HepG2 (cell line): ENCODE data around the gene NOVA2. TPM values are rescaled to one million over a fixed set of nuclear protein-coding genes. Genes with fewer than 3 reads are reported as not detected.

Experiments
- CEBPB ChIP-seq: IDR thresholded peaks from 2 replicates; pipeline ENCODE4 v1.6.1; 2011; ENCODE audit warnings: low read depth, low read length, improper control_type of control experiment, borderline replicate concordance
- DNMT3B ChIP-seq: conservative IDR thresholded peaks from 2 replicates; pipeline ENCODE4 v1.6.1; 2016; ENCODE audit warnings: missing biosample characterization, control low read depth
- GABPB1 ChIP-seq: IDR thresholded peaks from 2 replicates; pipeline ENCODE4 v1.6.1; 2016; ENCODE audit warnings: mild to moderate bottlenecking, missing genetic modification reagents, moderate library complexity, missing compliant biosample characterization
- HNF4A ChIP-seq: sonication (generic); formaldehyde crosslinking; IDR thresholded peaks from 2 replicates; pipeline ENCODE4 v1.4.0; 2020; ENCODE audit warnings: missing genetic modification reagents
- JDP2 ChIP-seq: sonication (generic); formaldehyde crosslinking; IDR thresholded peaks from 2 replicates; pipeline ENCODE4 v1.8.1; 2022; ENCODE audit warnings: missing genetic modification reagents, borderline replicate concordance
- NFKB2 ChIP-seq: sonication (generic); formaldehyde crosslinking; IDR thresholded peaks from 2 replicates; pipeline ENCODE4 v1.4.0; 2020; ENCODE audit warnings: missing genetic modification reagents, borderline replicate concordance
- PTBP1 ChIP-seq: fragments of 200-400 bp; formaldehyde crosslinking; IDR thresholded peaks from 2 replicates; pipeline ENCODE4 v1.6.1; 2018; ENCODE audit warnings: low read length, low read depth; ENCODE audit not compliant: poor library complexity, severe bottlenecking
- REPIN1 ChIP-seq: sonication (generic); formaldehyde crosslinking; IDR thresholded peaks from 2 replicates; pipeline ENCODE4 v1.8.0; 2022; ENCODE audit warnings: missing genetic modification reagents, low read depth, mild to moderate bottlenecking, borderline replicate concordance
- YEATS2 ChIP-seq: sonication (generic); formaldehyde crosslinking; IDR thresholded peaks from 2 replicates; pipeline ENCODE4 v1.4.0; 2020; ENCODE audit warnings: missing genetic modification reagents, borderline replicate concordance
- ZNF124 ChIP-seq: sonication (generic); formaldehyde crosslinking; IDR thresholded peaks from 2 replicates; pipeline ENCODE4 v1.4.0; 2020; ENCODE audit warnings: missing genetic modification reagents
- ZNF354B ChIP-seq: sonication (generic); formaldehyde crosslinking; IDR thresholded peaks from 2 replicates; pipeline ENCODE4 v1.8.0; 2022; ENCODE audit warnings: mild to moderate bottlenecking, missing genetic modification reagents
- ZNF441 ChIP-seq: sonication (generic); formaldehyde crosslinking; IDR thresholded peaks from 2 replicates; pipeline ENCODE4 v1.7.0; 2021; ENCODE audit warnings: missing genetic modification reagents, borderline replicate concordance
- ZNF570 ChIP-seq: sonication (generic); formaldehyde crosslinking; IDR thresholded peaks from 2 replicates; pipeline ENCODE4 v1.4.0; 2020; ENCODE audit warnings: mild to moderate bottlenecking, missing genetic modification reagents, borderline replicate concordance
- ZNF709 ChIP-seq: sonication (generic); formaldehyde crosslinking; IDR thresholded peaks from 2 replicates; pipeline ENCODE4 v1.5.0; 2020; ENCODE audit warnings: mild to moderate bottlenecking, missing genetic modification reagents
- ZSCAN12 ChIP-seq: sonication (generic); formaldehyde crosslinking; IDR thresholded peaks from 2 replicates; pipeline ENCODE4 v1.9.0; 2021; ENCODE audit warnings: mild to moderate bottlenecking, missing genetic modification reagents
- polyA plus RNA-seq, 8 experiments: library from polyadenylated mRNA; depleted of rRNA in 3 of 8; stranded (reverse) in 7 of 8; unstranded in 1 of 8; fragments of >200 nt; fragmentation: Illumina TruSeq in 4 of 8; extraction: Trizol in 4 of 8; gene quantifications; 2 replicates each; pipeline versions ENCODE4 v1.2.1 to v1.2.3, GENCODE V29; 2011 to 2016; ENCODE audit warnings: low read depth in 4 of 8, missing spikeins in 1 of 8, mixed read lengths in 1 of 8; ENCODE audit not compliant: insufficient read depth in 1 of 8
- total RNA-seq, 5 experiments: library from RNA; depleted of rRNA; stranded (reverse); fragments of >200 nt; fragmentation: Illumina TruSeq; extraction: Trizol; gene quantifications; 2 replicates each; pipeline ENCODE4 v1.2.3, GENCODE V29; 2016; ENCODE audit warnings: low read depth in 1 of 5
- TF ChIP-seq, protein P1 (sequence below): sonication (generic); formaldehyde crosslinking; IDR thresholded peaks from 2 replicates; pipeline ENCODE4 v1.8.1; 2023; ENCODE audit warnings: missing genetic modification reagents, mild to moderate bottlenecking, borderline replicate concordance
- TF ChIP-seq, protein P2 (sequence below): IDR thresholded peaks from 2 replicates; pipeline ENCODE4 v1.6.1; 2016; ENCODE audit warnings: low read depth, control low read depth
- TF ChIP-seq, protein P3 (sequence below): sonication (generic); formaldehyde crosslinking; IDR thresholded peaks from 2 replicates; pipeline ENCODE4 v1.5.0; 2020; ENCODE audit warnings: missing genetic modification reagents
- TF ChIP-seq, protein P4 (sequence below): sonication (generic); formaldehyde crosslinking; IDR thresholded peaks from 2 replicates; pipeline ENCODE4 v1.4.0; 2020; ENCODE audit warnings: missing genetic modification reagents
- TF ChIP-seq, protein P5 (sequence below): sonication (generic); formaldehyde crosslinking; IDR thresholded peaks from 2 replicates; pipeline ENCODE4 v1.5.0; 2020; ENCODE audit warnings: missing genetic modification reagents

Gene NOVA2
- total and polyA plus RNA-seq, 2 of the 13 experiments (the other 11 are each of a cell fraction or from before 2014, with no cell fraction given): not detected

DNA sequence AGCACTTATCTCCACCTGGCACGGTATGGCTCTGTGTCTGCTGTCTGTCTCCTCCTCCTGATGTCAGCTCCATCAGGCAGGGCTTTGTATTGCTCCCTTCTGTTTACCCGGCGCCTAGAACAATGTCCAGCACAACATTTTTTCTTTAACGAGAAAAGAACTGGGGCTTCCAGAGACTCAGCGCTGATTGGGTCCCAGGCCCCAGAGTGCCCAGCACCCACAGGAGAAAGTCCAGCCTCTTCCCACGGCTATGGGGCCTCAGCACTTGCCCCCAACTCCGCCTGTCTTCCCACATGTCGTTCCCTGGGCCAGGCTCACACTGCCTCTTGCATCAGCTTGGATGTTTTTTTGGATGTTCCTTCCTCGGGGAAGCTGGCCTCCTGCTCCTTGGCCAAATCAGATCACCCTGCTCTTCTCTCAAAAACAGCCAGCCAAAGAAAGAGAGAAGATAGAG lies 78.1 kb downstream of the NOVA2 start (continued):
- no peak for TF ChIP-seq ZSCAN12 (CRISPR knock-in tag)
- TF ChIP-seq ZNF570 (CRISPR knock-in tag): no peak
- TF ChIP-seq JDP2 (CRISPR knock-in tag): no peak
- peak; percentile 42 for TF ChIP-seq GABPB1 (CRISPR knock-in tag)
- TF ChIP-seq ZNF709 (CRISPR knock-in tag): no peak
- peak; percentile 81 for TF ChIP-seq HNF4A (CRISPR knock-in tag)
- TF ChIP-seq YEATS2 (CRISPR knock-in tag): peak; percentile 38; the same call in 1 of the 2 replicates
- TF ChIP-seq, protein P1, sequence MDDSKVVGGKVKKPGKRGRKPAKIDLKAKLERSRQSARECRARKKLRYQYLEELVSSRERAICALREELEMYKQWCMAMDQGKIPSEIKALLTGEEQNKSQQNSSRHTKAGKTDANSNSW: no peak
- TF ChIP-seq CEBPB: no peak
- no peak for TF ChIP-seq ZNF441 (CRISPR knock-in tag)
- peak; percentile 25; the same call in 1 of the 2 replicates for TF ChIP-seq REPIN1 (CRISPR knock-in tag)
- TF ChIP-seq ZNF354B (CRISPR knock-in tag): no peak
- TF ChIP-seq ZNF124: no peak
- TF ChIP-seq, protein P2, sequence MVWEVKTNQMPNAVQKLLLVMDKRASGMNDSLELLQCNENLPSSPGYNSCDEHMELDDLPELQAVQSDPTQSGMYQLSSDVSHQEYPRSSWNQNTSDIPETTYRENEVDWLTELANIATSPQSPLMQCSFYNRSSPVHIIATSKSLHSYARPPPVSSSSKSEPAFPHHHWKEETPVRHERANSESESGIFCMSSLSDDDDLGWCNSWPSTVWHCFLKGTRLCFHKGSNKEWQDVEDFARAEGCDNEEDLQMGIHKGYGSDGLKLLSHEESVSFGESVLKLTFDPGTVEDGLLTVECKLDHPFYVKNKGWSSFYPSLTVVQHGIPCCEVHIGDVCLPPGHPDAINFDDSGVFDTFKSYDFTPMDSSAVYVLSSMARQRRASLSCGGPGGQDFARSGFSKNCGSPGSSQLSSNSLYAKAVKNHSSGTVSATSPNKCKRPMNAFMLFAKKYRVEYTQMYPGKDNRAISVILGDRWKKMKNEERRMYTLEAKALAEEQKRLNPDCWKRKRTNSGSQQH (CRISPR knock-in tag): no peak
- TF ChIP-seq, protein P3, sequence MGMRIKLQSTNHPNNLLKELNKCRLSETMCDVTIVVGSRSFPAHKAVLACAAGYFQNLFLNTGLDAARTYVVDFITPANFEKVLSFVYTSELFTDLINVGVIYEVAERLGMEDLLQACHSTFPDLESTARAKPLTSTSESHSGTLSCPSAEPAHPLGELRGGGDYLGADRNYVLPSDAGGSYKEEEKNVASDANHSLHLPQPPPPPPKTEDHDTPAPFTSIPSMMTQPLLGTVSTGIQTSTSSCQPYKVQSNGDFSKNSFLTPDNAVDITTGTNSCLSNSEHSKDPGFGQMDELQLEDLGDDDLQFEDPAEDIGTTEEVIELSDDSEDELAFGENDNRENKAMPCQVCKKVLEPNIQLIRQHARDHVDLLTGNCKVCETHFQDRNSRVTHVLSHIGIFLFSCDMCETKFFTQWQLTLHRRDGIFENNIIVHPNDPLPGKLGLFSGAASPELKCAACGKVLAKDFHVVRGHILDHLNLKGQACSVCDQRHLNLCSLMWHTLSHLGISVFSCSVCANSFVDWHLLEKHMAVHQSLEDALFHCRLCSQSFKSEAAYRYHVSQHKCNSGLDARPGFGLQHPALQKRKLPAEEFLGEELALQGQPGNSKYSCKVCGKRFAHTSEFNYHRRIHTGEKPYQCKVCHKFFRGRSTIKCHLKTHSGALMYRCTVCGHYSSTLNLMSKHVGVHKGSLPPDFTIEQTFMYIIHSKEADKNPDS (CRISPR knock-in tag): no peak
- TF ChIP-seq NFKB2 (CRISPR knock-in tag): no peak
- TF ChIP-seq DNMT3B (CRISPR knock-in tag): 0 out of 2 replicates have a peak, but pooled peaks have one; percentile 28
- TF ChIP-seq, protein P4, sequence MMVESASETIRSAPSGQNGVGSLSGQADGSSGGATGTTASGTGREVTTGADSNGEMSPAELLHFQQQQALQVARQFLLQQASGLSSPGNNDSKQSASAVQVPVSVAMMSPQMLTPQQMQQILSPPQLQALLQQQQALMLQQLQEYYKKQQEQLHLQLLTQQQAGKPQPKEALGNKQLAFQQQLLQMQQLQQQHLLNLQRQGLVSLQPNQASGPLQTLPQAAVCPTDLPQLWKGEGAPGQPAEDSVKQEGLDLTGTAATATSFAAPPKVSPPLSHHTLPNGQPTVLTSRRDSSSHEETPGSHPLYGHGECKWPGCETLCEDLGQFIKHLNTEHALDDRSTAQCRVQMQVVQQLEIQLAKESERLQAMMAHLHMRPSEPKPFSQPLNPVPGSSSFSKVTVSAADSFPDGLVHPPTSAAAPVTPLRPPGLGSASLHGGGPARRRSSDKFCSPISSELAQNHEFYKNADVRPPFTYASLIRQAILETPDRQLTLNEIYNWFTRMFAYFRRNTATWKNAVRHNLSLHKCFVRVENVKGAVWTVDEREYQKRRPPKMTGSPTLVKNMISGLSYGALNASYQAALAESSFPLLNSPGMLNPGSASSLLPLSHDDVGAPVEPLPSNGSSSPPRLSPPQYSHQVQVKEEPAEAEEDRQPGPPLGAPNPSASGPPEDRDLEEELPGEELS (CRISPR knock-in tag): peak; percentile 85
- TF ChIP-seq, protein P5, sequence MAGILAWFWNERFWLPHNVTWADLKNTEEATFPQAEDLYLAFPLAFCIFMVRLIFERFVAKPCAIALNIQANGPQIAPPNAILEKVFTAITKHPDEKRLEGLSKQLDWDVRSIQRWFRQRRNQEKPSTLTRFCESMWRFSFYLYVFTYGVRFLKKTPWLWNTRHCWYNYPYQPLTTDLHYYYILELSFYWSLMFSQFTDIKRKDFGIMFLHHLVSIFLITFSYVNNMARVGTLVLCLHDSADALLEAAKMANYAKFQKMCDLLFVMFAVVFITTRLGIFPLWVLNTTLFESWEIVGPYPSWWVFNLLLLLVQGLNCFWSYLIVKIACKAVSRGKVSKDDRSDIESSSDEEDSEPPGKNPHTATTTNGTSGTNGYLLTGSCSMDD: no peak
- no peak for TF ChIP-seq PTBP1
